Measurements from ENCODE around the gene WWOX. TPM values are rescaled to one million over a fixed set of nuclear protein-coding genes. Genes with fewer than 3 reads are reported as not detected.

The WWOX gene
- total and polyA plus RNA-seq, 2 of the 13 experiments (the other 11 are each of a cell fraction or from before 2014, with no cell fraction given), result 9.1 to 37.4 TPM

DNA sequence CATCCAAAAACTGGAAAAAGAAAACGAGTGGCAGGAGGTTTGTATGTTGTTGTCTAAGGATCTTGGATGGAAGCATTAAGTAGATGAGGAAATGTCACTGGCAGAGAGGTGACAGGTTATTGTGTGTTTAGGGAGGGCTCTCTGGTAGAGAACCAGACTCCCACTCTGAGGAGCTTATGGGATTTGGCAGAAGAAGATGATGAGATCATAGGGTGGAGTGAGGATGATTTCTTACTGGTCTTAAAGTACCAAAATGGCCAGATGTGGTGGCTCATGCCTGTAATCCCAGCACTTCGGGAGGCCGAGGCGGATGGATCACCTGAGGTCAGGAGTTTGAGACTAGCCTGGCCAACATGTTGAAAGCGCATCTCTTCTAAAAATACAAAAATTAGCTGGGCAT is 9.0 kb downstream of the WWOX start:
- FAIRE-seq (no peak), DNase-seq (ENCODE audit: low spot score) (no peak), ATAC-seq (no peak)
- TF ChIP-seq, protein P1, sequence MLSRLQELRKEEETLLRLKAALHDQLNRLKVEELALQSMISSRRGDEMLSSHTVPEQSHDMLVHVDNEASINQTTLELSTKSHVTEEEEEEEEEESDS (CRISPR knock-in tag; IDR thresholded peaks at IDR 0.05; ENCODE audit: borderline replicate concordance), result no peak
- TF ChIP-seq ZFP37 (CRISPR knock-in tag; IDR thresholded peaks at IDR 0.05; ENCODE audit: borderline replicate concordance) (no peak), ZBTB39 (CRISPR knock-in tag; IDR thresholded peaks at IDR 0.05) (no peak), ZNF207 (IDR thresholded peaks at IDR 0.05; ENCODE audit: borderline replicate concordance) (no peak), NONO (IDR thresholded peaks at IDR 0.05) (no peak), NONO (CRISPR knock-in tag; conservative IDR thresholded peaks at IDR 0.05) (no peak), NFIB (CRISPR knock-in tag; IDR thresholded peaks at IDR 0.05; ENCODE audit: borderline replicate concordance) (no peak)
- TF ChIP-seq, protein P2, sequence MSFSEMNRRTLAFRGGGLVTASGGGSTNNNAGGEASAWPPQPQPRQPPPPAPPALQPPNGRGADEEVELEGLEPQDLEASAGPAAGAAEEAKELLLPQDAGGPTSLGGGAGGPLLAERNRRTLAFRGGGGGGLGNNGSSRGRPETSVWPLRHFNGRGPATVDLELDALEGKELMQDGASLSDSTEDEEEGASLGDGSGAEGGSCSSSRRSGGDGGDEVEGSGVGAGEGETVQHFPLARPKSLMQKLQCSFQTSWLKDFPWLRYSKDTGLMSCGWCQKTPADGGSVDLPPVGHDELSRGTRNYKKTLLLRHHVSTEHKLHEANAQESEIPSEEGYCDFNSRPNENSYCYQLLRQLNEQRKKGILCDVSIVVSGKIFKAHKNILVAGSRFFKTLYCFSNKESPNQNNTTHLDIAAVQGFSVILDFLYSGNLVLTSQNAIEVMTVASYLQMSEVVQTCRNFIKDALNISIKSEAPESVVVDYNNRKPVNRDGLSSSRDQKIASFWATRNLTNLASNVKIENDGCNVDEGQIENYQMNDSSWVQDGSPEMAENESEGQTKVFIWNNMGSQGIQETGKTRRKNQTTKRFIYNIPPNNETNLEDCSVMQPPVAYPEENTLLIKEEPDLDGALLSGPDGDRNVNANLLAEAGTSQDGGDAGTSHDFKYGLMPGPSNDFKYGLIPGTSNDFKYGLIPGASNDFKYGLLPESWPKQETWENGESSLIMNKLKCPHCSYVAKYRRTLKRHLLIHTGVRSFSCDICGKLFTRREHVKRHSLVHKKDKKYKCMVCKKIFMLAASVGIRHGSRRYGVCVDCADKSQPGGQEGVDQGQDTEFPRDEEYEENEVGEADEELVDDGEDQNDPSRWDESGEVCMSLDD (CRISPR knock-in tag; IDR thresholded peaks at IDR 0.05; ENCODE audit: borderline replicate concordance), result no peak
- no peaks in the 10 kb centered on the region for H4K20me1 ChIP-seq (ENCODE audit: insufficient read depth, low read length)
- no peaks in the 10 kb centered on the region for H3K27me3 ChIP-seq (ENCODE audit: control insufficient read depth in 1 of 2, insufficient read depth in 2 of 2, low read length in 2 of 2)
- H3K27ac ChIP-seq (ENCODE audit: extremely low read length, insufficient read depth, low read length), result no peak overlapping the region
- peaks cover 23% of the 10 kb centered on the region for H3K4me1 ChIP-seq (ENCODE audit: insufficient read depth, low read length)
- H2AFZ ChIP-seq (ENCODE audit: low read length), result no peak overlapping the region
- BruUV-seq (replicated peaks), result no TSS peak
- H3K79me2 ChIP-seq (ENCODE audit: insufficient read depth, low read length), result peaks cover 2% of the 10 kb centered on the region
- 91% methylated on average over 5 of the region's 5 CpGs for WGBS (ENCODE audit: low lambda C conversion rate)
- peaks cover 3 to 14% of the 10 kb centered on the region in 2 experiments for H3K36me3 ChIP-seq (replicated peaks in 1 of 2; ENCODE audit: control insufficient read depth in 1 of 2, insufficient read depth in 2 of 2, low read length in 2 of 2)
- no peak overlapping the region for H3K4me2 ChIP-seq (ENCODE audit: low read depth, low read length)
- in situ Hi-C loops (cut with HindIII; ENCODE audit: extremely low pct_ligation_motif_present, low pct_unique_long_range_greater_than_20kb) (loop anchor here (25.0 kb wide), 1 partner anchor 654 kb away; no protein-coding TSS in a partner anchor), intact Hi-C loops (cut with micrococcal nuclease; ENCODE audit: unreplicated experiment) (no loop called here)
- ChIA-PET POLR2A (no interaction called here), CTCF (ENCODE audit: low intra/inter-chr PET ratio, low total read pairs) (no interaction called here)
- no peak overlapping the region for H3K4me3 ChIP-seq (replicated peaks in 1 of 3; ENCODE audit: insufficient read depth in 1 of 3, low read depth in 2 of 3, low read length in 3 of 3)
- no peaks in the 10 kb centered on the region for H3K9me3 ChIP-seq (ENCODE audit: low read length)
- H3K9ac ChIP-seq (ENCODE audit: insufficient read depth, low read depth, low read length), result no peak overlapping the region
